CD1c-positive myeloid dendritic cell (primary cell): ENCODE data around the gene MBTPS1.

Experiments
- DNase-seq: peaks from one replicate; pipeline ENCODE4 v3.0.0-alpha.2; 2016; ENCODE audit errors: extremely low spot score

MBTPS1 gene

GRCh38 chr16:84004442-84004841 lies 112.3 kb downstream of the MBTPS1 start:
- DNase-seq: no peak
